ENCODE data around the gene TBCD.

Gene TBCD

GRCh38 chr17:82889496-82890338, 137.9 kb downstream of the TBCD start:
- no peak for DNase-seq

GRCh38 chr17:82890339-82890730, 138.5 kb downstream of the TBCD start:
- DNase-seq = no peak

- DNase-seq = no peak
These were observed 139.2 kb downstream of the TBCD start for GRCh38 chr17:82890926-82891678.

DNA sequence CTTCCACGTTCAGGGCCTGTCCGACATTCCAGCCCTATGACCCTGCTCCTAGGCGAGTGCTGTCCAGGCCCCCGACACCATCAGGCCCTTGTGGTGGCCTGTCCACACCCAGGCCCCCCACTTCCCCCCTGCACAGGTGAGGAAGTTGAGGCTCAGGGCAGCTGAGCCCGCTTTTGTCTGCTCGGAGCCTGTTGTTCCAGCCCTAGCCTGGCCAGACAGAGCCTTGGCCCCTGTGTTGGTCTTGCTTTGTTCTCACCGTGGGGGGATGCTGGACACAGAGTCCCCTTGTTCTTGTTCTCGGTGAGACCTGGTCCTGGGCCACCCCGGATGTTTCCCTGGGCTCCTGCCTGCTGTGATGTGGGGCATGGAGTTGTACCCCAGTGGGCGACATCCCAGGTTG, 140.0 kb downstream of the TBCD start:
- DNase-seq = no peak

GRCh38 chr17:82892899-82893565, 141.2 kb downstream of the TBCD start:
- DNase-seq = no peak

DNA sequence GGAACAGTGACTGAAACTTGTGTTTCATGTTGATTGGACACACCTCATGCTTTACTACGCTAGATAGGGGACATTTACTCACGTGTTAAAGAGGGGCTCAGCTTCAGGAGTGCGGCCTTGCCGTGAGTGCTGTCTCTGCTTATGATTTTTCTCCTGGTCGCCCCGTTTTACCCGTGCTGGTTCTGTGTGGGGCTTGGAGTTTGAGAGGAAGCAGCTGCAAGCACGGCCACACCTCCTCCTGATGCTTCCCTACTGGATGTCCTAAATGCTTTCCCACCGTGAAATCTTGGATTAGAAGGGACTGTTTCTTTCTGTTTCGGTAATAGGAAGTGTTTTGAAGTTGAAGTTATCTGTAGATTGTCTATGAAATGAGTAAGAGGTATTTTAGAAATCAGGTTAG, 141.9 kb downstream of the TBCD start:
- DNase-seq = no peak

GRCh38 chr17:82894389-82894788, 142.5 kb downstream of the TBCD start:
- no peak for DNase-seq

GRCh38 chr17:82895087-82895486, 143.2 kb downstream of the TBCD start:
- no peak for DNase-seq

DNA sequence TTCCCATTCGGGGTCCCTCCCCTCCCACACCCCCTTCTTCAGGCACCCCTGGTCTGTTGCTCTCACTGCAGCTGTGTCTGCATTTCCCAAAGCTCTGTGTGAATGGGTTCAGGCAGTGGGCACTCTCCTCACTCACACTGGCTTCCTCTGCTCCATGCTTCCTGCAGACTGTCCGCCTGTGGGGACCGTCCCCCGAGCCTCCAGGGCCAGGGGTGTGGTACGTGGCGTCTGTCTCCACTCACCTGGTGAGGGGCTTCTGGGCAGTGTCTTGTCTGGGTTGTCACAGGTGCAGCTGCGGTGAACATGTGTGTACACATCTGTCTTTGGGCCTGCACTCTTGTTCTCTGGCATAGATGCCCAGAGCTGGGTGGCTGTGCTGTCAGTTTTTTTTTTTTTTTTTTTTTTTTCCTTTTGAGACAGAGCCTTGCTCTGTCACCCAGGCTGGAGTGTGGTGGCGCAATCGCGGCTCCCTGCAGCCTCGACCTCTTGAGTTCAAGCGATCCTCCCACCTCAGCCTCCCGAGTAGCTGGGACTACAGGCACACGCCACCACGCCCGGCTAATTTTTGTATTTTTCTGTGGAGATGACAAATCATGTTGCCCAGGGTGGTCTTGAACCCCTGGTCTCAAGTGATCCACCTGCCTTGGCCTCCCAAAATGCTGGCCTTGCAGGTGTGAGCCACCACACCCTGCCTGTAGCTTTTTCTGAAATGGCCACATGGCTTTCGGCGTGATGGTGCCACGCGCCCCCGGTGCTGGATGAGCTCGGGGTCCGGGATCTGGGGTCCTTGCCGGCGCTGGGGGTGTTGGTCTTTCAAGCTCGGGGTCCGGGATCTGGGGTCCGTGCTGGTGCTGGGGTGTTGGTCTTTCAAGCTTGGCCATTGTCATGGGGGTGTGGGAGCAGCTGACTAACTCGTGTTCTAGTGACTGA, 144.5 kb downstream of the TBCD start:
- DNase-seq = no peak

DNA sequence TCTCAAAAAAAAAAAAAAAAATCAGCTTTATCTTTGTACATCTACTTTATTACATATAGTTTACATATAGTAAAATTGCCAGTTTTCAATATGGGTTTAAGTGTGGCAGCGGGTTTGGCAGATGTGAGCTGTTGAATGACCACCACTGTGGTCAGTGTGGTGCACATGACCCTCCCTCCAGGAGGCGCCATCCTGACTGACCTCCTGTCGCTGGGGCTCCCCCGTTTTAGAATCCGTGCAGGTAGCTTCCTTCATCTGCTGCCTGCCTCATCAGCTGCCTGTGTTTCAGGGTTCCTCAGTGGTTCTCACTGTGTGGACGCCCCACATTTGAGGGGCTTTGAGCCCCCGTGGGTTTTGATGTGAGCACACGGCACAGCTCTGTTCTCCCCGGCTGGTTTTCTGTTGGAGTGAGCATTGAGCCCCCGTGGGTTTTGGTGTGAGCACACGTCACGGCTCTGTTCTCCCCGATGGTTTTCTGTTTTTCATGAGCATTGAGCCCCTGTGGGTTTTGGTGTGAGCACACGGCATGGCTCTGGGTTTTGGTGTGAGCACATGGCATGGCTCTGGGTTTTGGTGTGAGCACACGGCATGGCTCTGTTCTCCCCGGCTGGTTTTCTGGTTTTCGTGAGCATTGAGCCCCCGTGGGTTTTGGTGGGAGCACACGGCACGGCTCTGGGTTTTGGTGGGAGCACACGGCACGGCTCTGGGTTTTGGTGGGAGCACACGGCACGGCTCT, 145.8 kb downstream of the TBCD start:
- no peak for DNase-seq

- DNase-seq = no peak
These were observed 147.2 kb downstream of the TBCD start for GRCh38 chr17:82898976-82899514.

DNA sequence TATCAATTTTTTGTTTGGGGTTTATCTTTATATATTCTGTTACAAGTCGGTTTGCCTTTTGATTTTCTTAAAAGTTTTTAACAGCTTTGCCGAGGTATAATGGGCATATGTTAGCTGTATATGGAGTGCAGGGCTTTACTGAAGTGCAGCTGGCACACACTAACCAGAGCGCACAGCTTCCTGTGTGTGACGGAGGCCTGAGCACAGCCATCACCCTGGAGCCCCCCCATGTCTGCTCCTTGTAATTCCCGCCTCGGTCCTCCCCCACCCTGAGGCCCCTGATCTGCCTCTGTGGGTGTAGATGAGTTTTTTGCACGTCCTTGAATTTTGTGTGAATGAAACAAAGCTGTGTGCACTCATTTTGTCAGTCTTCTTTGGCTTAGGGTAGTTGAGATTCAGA, 148.1 kb downstream of the TBCD start:
- no peak for DNase-seq

GRCh38 chr17:82900741-82901140, 148.9 kb downstream of the TBCD start:
- DNase-seq = no peak

DNA sequence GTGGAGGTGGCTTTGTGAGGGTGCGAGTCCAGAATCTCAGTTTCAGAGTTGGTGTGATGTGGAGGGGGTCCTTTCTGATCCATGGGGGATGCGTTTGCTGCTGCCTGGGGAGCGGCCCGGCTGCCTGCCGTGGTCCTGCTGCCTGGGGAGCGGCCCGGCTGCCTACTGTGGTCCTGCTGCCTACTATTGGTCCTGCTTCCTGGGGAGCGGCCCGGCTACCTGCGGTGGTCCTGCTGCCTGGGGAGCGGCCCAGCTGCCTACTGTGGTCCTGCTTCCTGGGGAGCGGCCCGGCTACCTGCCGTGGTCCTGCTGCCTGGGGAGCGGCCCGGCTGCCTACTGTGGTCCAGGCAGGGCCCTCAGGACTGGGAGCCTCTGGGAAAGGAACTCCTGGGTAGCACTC, 149.5 kb downstream of the TBCD start:
- DNase-seq = no peak

GRCh38 chr17:82901856-82902255, 150.0 kb downstream of the TBCD start:
- DNase-seq = no peak

- DNase-seq = no peak
These were observed 151.4 kb downstream of the TBCD start for GRCh38 chr17:82902972-82903874.

- no peak for DNase-seq
These were observed 153.3 kb downstream of the TBCD start for GRCh38 chr17:82905130-82905529.

DNA sequence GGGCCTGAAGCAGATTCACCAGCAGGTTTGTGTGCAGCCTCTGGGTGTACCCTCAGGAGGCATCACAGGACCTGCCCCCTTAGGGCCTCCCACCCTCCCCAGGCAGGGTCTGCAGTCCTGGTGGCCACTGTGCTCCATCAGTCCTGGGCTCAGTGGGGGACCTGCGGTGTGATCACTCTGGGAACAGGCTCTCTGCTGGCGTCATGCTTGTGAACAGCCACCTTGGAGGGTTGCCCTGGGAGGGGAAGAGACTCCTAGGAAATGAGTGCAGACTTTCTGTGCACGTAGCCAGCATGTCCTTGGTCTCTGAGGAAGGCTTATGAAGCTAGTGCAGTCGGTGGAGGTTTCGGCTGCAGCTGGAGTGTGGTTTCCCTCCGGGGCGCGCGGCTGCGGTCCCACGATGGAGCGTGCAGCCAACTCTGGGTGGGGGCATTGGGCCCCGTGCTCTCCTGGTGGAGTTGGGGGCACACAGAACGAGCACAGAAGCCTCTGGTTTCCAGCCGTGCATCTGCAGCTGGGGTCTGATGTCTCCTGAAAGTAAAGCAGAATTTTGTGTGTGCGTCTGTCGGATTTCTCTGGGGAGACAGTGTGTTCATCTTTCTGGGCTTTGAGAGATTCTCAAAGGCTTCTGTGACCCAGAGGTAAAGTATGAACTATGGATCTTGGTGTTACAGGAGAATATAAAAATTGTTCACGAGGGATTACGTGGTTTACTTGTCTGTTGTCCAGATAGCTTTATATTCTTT, 156.1 kb downstream of the TBCD start:
- DNase-seq = no peak

GRCh38 chr17:82908543-82909160, 156.8 kb downstream of the TBCD start:
- DNase-seq = no peak

Data from cortex of kidney (tissue), 1 donor.